ENCODE measurements around the gene DEFB132.

Gene DEFB132

GRCh38 chr20:294602-295001 lies 37.1 kb downstream of the DEFB132 start:
- no peak overlapping the region for H3K4me3 ChIP-seq (IDR thresholded peaks at IDR 0.05; ENCODE audit: insufficient read depth, low read depth, low read length)
- no peak overlapping the region for H3K9ac ChIP-seq
- peaks cover 15% of the 10 kb centered on the region for H3K4me1 ChIP-seq (ENCODE audit: low read depth, poor library complexity, severe bottlenecking)
- H3K27ac ChIP-seq, result no peak overlapping the region
- H3K79me2 ChIP-seq (ENCODE audit: insufficient read depth, low read depth), result peaks cover 24% of the 10 kb centered on the region
- no peaks in the 10 kb centered on the region for H3K36me3 ChIP-seq (ENCODE audit: insufficient read depth)
- 0 out of 2 replicates have a peak, but pooled peaks cover 5% of the 10 kb centered on the region for H4K20me1 ChIP-seq (ENCODE audit: insufficient read depth)
- H3K4me2 ChIP-seq, result no peak overlapping the region
- TF ChIP-seq CTCF (conservative IDR thresholded peaks at IDR 0.05; ENCODE audit: low read depth, low read length), result no peak
- no peak overlapping the region for H2AFZ ChIP-seq (ENCODE audit: low read depth)
- no peaks in the 10 kb centered on the region for H3K27me3 ChIP-seq (ENCODE audit: insufficient read depth, low read depth)

- H2AFZ ChIP-seq (ENCODE audit: low read depth), result no peak overlapping the region
- no peaks in the 10 kb centered on the region for H3K36me3 ChIP-seq (ENCODE audit: insufficient read depth)
- no peak overlapping the region for H3K9ac ChIP-seq
- H3K4me2 ChIP-seq, result no peak overlapping the region
- no peak overlapping the region for H3K27ac ChIP-seq
- H4K20me1 ChIP-seq (ENCODE audit: insufficient read depth), result 0 out of 2 replicates have a peak, but pooled peaks cover 8% of the 10 kb centered on the region
- peaks cover 23% of the 10 kb centered on the region for H3K4me1 ChIP-seq (ENCODE audit: low read depth, poor library complexity, severe bottlenecking)
- peaks cover 36% of the 10 kb centered on the region for H3K79me2 ChIP-seq (ENCODE audit: insufficient read depth, low read depth)
- no peaks in the 10 kb centered on the region for H3K27me3 ChIP-seq (ENCODE audit: insufficient read depth, low read depth)
- H3K4me3 ChIP-seq (IDR thresholded peaks at IDR 0.05; ENCODE audit: insufficient read depth, low read depth, low read length), result no peak overlapping the region
- no peak for TF ChIP-seq CTCF (conservative IDR thresholded peaks at IDR 0.05; ENCODE audit: low read depth, low read length)
Observed at GRCh38 chr20:295804-296203, 38.3 kb downstream of the DEFB132 start.

- Histone ChIP-seq H3K4me2 (peak within 1 kb of the TSS; percentile 91), H4K20me1 (ENCODE audit: insufficient read depth) (0 out of 2 replicates have a peak, but pooled peaks cover 8% of the 10 kb centered on the region), H3K4me1 (ENCODE audit: low read depth, poor library complexity, severe bottlenecking) (peaks cover 23% of the 10 kb centered on the region), H3K27me3 (ENCODE audit: insufficient read depth, low read depth) (no peaks in the 10 kb centered on the region), H2AFZ (ENCODE audit: low read depth) (peak within 1 kb of the TSS; percentile 69), H3K27ac (peak within 1 kb of the TSS; percentile 93), H3K79me2 (ENCODE audit: insufficient read depth, low read depth) (peaks cover 36% of the 10 kb centered on the region), H3K9ac (peak within 1 kb of the TSS; percentile 97), H3K36me3 (ENCODE audit: insufficient read depth) (no peaks in the 10 kb centered on the region), H3K4me3 (IDR thresholded peaks at IDR 0.05; ENCODE audit: insufficient read depth, low read depth, low read length) (no peak within 1 kb of the TSS)
- TF ChIP-seq CTCF (conservative IDR thresholded peaks at IDR 0.05; ENCODE audit: low read depth, low read length), result no peak; the same call in 1 of the 2 replicates
Observed at GRCh38 chr20:297098-297924, 39.8 kb downstream of the DEFB132 start, which contains the start of gene ZCCHC3. TSS of gene ZCCHC3 (plus strand) at chr20:297570. CDS start at chr20:297587, 17 bp downstream.

GRCh38 chr20:297925-298775 lies 40.6 kb downstream of the DEFB132 start:
- no peak for TF ChIP-seq CTCF (conservative IDR thresholded peaks at IDR 0.05; ENCODE audit: low read depth, low read length)
- H3K4me1 ChIP-seq (ENCODE audit: low read depth, poor library complexity, severe bottlenecking), result peaks cover 24% of the 10 kb centered on the region
- no peaks in the 10 kb centered on the region for H3K27me3 ChIP-seq (ENCODE audit: insufficient read depth, low read depth)
- peak overlapping the region; percentile 93 for H3K27ac ChIP-seq
- no peak overlapping the region for H3K4me3 ChIP-seq (IDR thresholded peaks at IDR 0.05; ENCODE audit: insufficient read depth, low read depth, low read length)
- peaks cover 36% of the 10 kb centered on the region for H3K79me2 ChIP-seq (ENCODE audit: insufficient read depth, low read depth)
- 0 out of 2 replicates have a peak, but pooled peaks cover 8% of the 10 kb centered on the region for H4K20me1 ChIP-seq (ENCODE audit: insufficient read depth)
- peak overlapping the region; percentile 97 for H3K9ac ChIP-seq
- H3K36me3 ChIP-seq (ENCODE audit: insufficient read depth), result no peaks in the 10 kb centered on the region
- H3K4me2 ChIP-seq, result peak overlapping the region; percentile 91
- peak overlapping the region; percentile 69 for H2AFZ ChIP-seq (ENCODE audit: low read depth)

Data from KMS-11 (cell line).